ENCODE data around the gene TMEM215.
"Not testable (repeated sequence)": the region's sequence is repeated elsewhere in the genome, so short reads cannot be mapped to it uniquely, and the experiment has no call there.

TMEM215 gene, protein sequence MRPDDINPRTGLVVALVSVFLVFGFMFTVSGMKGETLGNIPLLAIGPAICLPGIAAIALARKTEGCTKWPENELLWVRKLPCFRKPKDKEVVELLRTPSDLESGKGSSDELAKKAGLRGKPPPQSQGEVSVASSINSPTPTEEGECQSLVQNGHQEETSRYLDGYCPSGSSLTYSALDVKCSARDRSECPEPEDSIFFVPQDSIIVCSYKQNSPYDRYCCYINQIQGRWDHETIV

DNA sequence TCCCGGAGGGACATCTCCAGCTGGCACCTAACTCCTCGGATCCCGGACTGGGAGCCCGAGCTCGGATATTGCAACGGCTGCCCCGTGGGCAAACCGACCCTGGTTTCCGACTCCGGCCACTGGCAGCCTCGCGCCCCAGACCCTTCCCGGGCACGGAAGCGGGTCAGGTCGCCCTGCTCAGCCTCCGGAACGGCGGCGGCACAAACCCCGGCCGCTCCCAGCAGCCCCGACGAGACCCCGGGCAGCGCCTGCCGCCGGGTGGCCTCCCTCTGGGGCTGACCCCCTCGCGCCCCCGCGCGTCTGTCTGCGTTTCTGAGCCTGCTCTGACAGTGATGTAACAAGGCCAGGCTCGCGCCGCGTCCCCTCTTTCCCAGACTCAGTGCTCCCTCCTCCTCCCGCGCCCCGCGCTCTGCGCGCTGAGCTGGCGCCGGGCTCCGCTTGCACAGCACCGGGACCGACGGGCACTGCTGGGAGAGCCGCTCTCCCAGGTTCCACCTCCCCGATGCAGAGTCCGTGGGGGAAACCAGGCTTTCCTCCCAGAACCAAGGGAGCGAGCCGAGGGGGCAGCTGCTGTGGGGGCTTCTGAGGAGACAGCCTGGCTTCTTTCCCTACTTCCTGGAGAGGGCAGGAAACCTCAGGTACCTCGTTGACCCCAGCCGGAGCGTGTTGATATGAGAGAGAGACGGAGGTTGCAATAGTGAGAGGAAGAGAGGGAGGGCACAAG is at the start of gene TMEM215:
TSS of gene TMEM215 (plus strand) at position 373 of the 724 bp plus-strand sequence. CDS start 644 bp downstream, outside the sequence.
- peak; percentile 36 for DNase-seq

DNA sequence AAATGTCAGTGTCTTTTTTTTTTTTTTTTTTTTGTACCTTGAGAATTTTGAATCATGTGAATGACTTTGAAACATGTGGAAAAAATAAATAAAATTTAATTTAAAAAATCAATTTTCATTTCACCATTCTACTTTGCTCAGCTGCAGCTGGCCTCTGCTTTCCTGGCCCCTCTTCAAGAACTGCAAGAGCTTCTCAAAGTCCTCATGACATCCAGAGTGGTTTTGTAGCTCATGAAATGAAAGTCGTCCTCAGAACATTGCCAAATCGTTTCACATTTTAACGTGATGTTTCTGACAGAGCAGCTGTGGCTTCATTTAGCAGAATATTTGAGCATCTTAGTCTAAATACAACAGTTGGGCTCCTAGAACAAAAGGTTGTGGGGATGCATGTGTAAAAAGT is 47.9 kb upstream of the TMEM215 start:
- DNase-seq = no peak

- DNase-seq = no peak
Observed at GRCh38 chr9:32737378-32737777, 46.0 kb upstream of the TMEM215 start.

DNA sequence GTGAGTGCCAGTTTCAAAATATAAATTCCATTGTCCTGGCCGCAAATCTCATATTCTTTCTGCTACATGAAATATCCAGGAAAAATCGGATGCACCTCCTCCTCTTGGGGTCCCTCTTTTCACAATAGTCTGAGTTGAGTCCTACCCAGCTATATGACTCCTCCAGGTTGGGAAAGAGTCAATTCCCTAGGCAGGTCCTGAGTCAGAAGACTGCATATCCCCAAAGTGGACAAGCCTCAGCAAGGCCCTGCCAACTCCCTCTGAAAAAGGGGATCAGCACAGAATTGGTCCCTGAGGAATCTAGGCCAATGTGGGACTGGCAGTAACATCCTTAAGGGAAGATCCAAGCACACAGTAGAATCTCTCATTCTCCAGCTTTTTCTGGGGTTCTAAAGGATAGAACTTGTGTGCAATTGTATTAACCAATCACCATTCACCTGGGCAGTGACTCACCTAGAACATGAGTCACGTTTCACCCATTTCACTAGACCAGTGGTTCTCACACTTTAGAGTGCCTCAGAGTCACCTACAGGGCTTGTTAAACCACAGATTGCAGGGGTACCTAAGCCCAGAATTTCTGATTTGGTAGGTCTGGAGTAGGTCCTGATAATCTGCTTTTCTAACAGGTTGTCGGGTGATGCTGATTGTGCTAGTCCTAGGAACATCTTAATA is 44.7 kb upstream of the TMEM215 start:
- DNase-seq = no peak

GRCh38 chr9:32741706-32742105 is 41.6 kb upstream of the TMEM215 start:
- no peak for DNase-seq

DNA sequence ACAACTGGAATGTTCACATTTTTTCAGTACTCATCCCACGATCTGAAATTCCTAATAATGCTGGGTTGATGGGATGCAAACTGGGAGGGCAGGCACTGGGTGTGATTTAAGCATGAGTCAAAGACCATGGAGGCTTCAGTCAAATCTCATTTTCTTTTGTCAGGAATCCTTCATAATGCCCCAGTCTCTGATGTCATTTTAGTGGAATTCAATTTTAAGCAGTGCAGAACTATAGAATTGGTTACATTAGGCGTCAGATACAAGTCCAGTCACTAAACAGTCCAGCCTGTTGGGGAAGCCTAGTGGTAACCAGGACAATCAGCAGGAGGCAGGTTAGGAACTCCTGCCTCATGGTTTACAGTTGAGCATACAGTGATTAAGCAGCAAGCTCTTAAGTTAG is 41.0 kb upstream of the TMEM215 start:
- DNase-seq = no peak

GRCh38 chr9:32748013-32748412 is 35.3 kb upstream of the TMEM215 start:
- no peak for DNase-seq

GRCh38 chr9:32755730-32756129 is 27.6 kb upstream of the TMEM215 start:
- DNase-seq = no peak

DNA sequence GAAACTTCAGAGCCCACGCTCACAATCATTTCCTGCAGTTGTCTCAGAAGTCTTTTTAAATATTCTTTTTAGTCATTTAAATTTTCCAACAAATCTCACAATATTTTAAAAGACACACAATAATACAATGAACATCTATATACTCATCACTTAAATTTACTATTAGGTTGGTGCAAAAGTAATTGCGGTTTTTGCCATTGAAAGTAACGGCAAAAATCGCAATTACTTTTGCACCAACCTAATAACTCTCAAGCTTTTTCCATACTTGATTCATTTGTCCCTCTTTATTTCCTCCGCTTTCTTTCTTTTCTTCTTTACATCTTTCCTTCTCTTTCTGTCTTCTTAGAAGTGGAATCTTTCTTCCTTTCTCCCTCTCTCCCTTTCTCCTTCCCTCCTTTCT is 19.2 kb upstream of the TMEM215 start:
- no peak for DNase-seq

GRCh38 chr9:32775283-32775682 is 8.1 kb upstream of the TMEM215 start:
- DNase-seq = no peak

DNA sequence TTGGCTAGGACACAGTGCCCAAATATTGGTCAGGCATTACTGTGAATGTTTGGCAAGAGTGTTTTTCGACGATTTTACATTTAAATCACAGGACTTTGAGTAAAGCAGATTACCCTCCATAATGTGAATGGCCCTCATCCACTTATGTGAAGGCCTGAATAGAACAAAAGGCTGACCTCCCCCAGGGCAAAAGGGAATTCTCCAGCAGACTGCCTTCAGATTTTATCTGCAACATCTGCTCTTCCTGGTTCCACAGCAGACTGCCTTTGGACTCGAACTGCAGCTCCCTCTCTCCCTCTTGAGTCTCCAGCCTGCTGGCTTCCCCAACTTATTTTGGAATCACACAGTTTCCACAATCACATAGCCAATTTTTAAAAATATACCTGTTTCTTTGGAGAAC is 7.1 kb upstream of the TMEM215 start:
- no peak for DNase-seq

DNA sequence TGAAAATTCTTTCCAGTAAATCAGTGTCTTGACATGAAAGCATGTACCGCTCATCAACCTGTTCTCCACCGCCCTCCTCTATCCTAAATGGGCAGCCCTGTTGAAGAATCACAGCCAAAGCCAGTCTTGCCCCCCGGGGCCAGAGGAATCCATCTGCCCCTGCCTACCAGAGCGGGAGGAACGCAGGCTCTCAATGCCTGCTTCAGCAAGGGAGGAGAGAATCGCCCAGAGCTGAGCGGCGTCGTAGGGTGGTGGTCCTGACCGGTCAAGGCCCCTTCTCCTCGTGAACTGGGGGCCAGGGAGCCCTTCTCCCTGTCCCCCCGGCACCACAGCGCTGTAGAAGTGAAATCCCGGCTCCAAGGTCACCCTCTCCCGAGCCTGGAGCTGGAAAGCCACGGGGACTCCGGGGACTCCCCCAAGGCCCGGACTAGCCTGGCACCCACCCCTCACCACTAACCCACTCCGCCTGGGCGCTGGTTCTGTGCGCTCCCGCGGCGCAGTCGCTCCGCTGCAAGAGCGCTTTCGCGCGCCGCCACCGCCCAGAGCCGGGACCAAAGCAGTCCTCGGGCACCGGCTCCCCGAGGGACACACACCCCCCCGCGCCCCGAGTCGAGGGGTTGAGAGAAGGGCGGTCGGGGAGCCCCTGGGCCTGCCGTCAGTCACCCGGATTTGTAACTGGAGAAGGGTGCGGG is 718 bp upstream of the TMEM215 start:
- no peak for DNase-seq

DNA sequence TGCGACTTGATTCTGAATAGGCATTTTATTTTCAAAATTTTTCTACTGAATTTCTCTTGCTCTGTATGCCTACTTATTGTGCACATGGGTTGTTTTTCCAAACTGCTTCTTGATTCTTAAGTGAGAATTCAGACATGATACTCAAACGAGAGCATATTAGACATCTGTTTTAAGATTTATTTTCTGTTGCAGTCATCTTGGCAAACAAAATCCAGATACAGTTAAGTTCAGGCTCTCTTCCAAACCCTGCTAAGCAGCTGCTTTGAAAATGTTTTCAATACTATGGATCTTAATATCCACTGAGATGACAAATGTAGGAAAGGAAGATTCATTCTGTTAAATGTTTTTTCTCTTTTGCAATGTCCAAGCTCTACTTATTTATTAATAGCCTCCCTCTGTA is 4.5 kb downstream of the TMEM215 start:
- DNase-seq = no peak

- DNase-seq = not testable (repeated sequence)
Observed at GRCh38 chr9:32796015-32796414, 12.7 kb downstream of the TMEM215 start.

GRCh38 chr9:32801530-32801929 is 18.2 kb downstream of the TMEM215 start:
- no peak for DNase-seq

DNA sequence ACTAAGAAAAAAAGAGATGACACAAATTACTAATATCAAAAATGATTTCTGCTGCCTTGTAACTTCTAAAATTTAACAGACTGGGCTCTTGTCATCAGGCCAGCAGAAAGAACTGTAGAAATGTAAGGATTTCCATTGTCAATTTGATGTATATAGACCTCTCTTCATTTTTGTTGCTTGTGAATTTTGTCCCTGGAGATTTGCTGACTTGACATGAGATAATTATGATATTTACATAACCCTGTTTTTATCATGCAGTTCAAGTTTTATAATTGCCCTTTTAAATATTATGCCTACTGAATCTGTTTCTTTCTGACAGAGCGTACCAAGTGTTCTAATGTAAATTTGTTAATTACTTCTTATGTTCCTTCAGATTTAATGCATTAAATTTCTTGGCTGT is 23.9 kb downstream of the TMEM215 start:
- no peak for DNase-seq

DNA sequence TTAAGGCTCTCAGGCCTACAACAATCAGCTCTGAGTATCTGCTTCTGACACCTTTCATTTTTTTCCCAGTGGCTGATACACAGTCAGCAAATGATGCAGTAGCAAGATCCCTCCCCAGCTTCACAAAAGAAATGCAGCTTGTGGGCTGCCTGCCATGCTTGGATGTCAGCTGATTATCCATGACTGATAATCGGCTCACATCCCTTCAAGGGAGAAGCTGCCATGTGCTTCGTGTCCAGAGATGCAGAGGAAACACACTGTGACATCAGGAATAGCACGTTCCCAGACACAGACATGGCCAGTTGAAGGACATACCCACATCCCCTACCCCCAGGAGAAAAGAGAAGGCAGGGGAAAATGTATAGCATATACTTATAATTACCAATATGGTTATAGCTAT is 27.9 kb downstream of the TMEM215 start:
- peak; percentile 19 for DNase-seq

GRCh38 chr9:32820322-32820721 is 37.0 kb downstream of the TMEM215 start:
- DNase-seq = no peak

DNA sequence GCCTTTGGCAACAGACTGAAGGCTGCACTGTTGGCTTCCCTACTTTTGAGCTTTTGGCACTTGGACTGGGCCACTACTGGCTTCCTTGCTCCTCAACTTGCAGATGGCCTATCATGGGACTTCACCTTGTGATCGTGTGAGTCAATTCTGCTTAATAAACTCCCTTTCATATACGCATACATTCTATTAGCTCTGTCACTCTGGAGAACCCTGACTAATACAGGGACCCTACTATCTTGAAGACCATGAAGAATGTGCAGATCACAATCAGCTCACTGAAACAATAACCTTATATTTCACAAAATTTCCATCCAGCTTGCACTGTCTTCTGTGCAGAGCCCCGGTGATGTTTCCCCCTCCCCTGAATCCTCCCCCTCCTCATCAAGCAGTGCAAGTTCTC is 39.8 kb downstream of the TMEM215 start:
- DNase-seq = no peak

DNA sequence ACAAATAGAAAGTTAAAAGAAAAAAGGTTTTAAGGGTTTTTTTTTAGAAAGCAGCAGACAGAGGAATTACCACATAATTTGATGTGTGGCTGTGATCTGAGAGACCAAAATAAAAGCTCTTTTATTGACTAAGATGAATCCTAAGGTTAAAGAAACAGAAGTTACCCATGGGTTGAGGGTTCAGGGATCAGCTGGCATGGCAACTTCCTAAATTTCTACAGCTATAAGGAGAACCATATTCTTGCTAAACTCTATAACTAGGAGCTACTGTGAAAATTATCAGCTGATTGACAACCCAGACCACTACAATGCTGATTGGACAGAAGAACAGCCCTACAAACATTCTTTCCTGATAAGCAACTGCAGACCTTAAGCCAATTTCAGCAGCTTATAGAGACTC is 40.2 kb downstream of the TMEM215 start:
- no peak for DNase-seq

- DNase-seq = no peak
Observed at GRCh38 chr9:32825203-32825602, 41.9 kb downstream of the TMEM215 start.

DNA sequence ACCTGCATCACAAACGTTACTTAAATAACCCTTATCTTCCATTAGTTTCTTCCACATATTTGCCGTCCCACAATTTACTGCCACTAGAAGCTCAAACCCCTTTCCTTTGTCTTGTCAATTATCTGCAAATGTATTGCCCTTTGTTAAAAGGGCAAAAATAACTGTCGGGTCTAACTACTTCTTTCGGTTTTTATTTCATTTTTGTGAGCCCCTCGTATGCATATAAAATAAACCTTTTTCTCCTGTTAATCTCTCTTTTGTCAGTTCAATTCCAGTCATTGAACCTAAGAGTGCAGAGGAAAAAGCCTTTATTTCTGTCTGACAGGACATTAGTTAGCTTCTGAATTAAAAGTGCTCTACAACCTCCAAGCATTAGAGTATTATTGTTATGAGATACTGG is 45.5 kb downstream of the TMEM215 start:
- DNase-seq = no peak

DNA sequence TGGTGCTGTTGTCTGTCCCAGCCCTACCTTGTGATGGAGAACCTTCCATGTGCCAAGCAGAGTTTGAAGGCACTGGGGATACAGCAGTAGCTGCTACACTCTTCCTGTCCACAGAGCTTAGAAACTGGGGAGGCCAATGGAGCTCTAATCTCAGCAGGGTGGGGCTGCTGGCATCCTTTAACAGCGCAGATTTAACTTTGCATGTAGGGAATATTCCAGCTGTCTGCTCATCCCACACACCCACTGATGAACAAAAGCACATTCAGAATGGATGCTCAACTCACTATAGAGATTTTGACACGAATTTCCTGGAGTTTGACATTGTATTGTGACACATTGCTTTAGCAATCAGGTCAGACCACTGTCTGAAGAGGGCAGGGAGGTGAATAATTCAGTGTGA is 49.0 kb downstream of the TMEM215 start:
- no peak for DNase-seq
